Keratinocyte (primary cell): Measurements from ENCODE around the gene IQSEC3. TPM values are rescaled to one million over a fixed set of nuclear protein-coding genes. Genes with fewer than 3 reads are reported as not detected.

Experiments used
- DNase-seq: peaks from one replicate; pipeline ENCODE4 v3.0.0-alpha.2; 2011; ENCODE audit warnings: low read depth, missing footprints, low spot score
- FAIRE-seq: peaks from 2 replicates; lab custom pipeline; 2011; peaks lifted over from hg19 to GRCh38; lab: Jason Lieb, UNC
- H2AFZ ChIP-seq: 2 replicates; pipeline ENCODE4 v1.6.0; 2012; ENCODE audit warnings: low read length, control low read depth, inconsistent platforms; ENCODE audit not compliant: control insufficient read depth
- H3K27ac ChIP-seq: 2 replicates; pipeline ENCODE4 v1.5.1; 2011; ENCODE audit warnings: low read length; ENCODE audit not compliant: control insufficient read depth, insufficient read depth
- H3K27me3 ChIP-seq: 3 replicates; pipeline ENCODE4 v1.6.0; 2011; ENCODE audit warnings: low read length; ENCODE audit not compliant: control insufficient read depth, insufficient read depth; ENCODE audit errors: extremely low read depth
- H3K36me3 ChIP-seq, 2 experiments: 2 replicates in 1 of 2; 3 replicates in 1 of 2; pipeline ENCODE4 v1.5.1; 2011; ENCODE audit warnings: low read length in 2 of 2, mild to moderate bottlenecking in 1 of 2; ENCODE audit not compliant: control insufficient read depth in 2 of 2, insufficient read depth in 2 of 2; ENCODE audit errors: extremely low read depth in 1 of 2
- H3K4me1 ChIP-seq: 3 replicates; pipeline ENCODE4 v1.5.1; 2011; ENCODE audit warnings: low read length; ENCODE audit not compliant: control insufficient read depth, insufficient read depth; ENCODE audit errors: extremely low read depth
- H3K4me2 ChIP-seq: 3 replicates; pipeline ENCODE4 v1.6.0; 2011; ENCODE audit warnings: low read depth, low read length; ENCODE audit not compliant: control insufficient read depth, insufficient read depth; ENCODE audit errors: extremely low read depth
- H3K4me3 ChIP-seq, 3 experiments: fragments of 200-600 bp in 1 of 3; sonication (generic) in 1 of 3; 2 replicates in 2 of 3; 3 replicates in 1 of 3; pipeline ENCODE4 v1.5.1; 2011 to 2016; ENCODE audit warnings: low read length in 3 of 3, mild to moderate bottlenecking in 3 of 3, control low read depth in 2 of 3, inconsistent platforms in 1 of 3, low read depth in 1 of 3, mixed read lengths in 1 of 3, mixed run types in 1 of 3, moderate library complexity in 1 of 3; ENCODE audit not compliant: control insufficient read depth in 2 of 3, insufficient read depth in 2 of 3; ENCODE audit errors: extremely low read depth in 1 of 3
- H3K79me2 ChIP-seq: 2 replicates; pipeline ENCODE4 v1.6.0; 2012; ENCODE audit warnings: low read length; ENCODE audit not compliant: control insufficient read depth, insufficient read depth
- H3K9ac ChIP-seq: 3 replicates; pipeline ENCODE4 v1.6.0; 2011; ENCODE audit warnings: low read length; ENCODE audit not compliant: control insufficient read depth, insufficient read depth; ENCODE audit errors: extremely low read depth
- H3K9me1 ChIP-seq: 3 replicates; pipeline ENCODE4 v1.6.0; 2011; ENCODE audit warnings: low read length; ENCODE audit not compliant: control insufficient read depth, insufficient read depth; ENCODE audit errors: extremely low read depth
- H3K9me3 ChIP-seq: 2 replicates; pipeline ENCODE4 v1.5.1; 2012; ENCODE audit warnings: low read depth, low read length; ENCODE audit not compliant: control insufficient read depth
- H4K20me1 ChIP-seq: 3 replicates; pipeline ENCODE4 v1.6.0; 2011; ENCODE audit warnings: low read length; ENCODE audit not compliant: control insufficient read depth, insufficient read depth; ENCODE audit errors: extremely low read depth
- EZH2 ChIP-seq: IDR thresholded peaks from one replicate; pipeline ENCODE4 v1.6.1; 2012; ENCODE audit warnings: inconsistent platforms, mild to moderate bottlenecking, low read length, moderate library complexity
- dilution Hi-C: fragments of 300-500 bp; cut with MboI; formaldehyde crosslinking; loops from one replicate; pipeline ENCODE4 v1.7.0; 2020; ENCODE audit warnings: low sequenced_read_pairs; ENCODE audit not compliant: extremely low pct_ligation_motif_present
- polyA plus RNA-seq, 5 experiments: library from polyadenylated mRNA; depleted of rRNA in 3 of 5; stranded (reverse) in 3 of 5; stranded (forward) in 1 of 5; unstranded in 1 of 5; fragments of >200 nt; gene quantifications; 1 replicate in 1 of 5; 2 replicates in 3 of 5; 3 replicates in 1 of 5; pipeline versions ENCODE4 v1.2.1 to v1.2.3, GENCODE V29; 2011 to 2012; ENCODE audit warnings: missing spikeins in 2 of 5, low read depth in 1 of 5, low replicate concordance in 1 of 5
- TF ChIP-seq, protein P1 (sequence below), 3 experiments: IDR thresholded peaks in 1 of 3; conservative IDR thresholded peaks in 1 of 3; optimal IDR thresholded peaks in 1 of 3; 2 replicates in 2 of 3; 3 replicates in 1 of 3; pipeline versions ENCODE3 to v1.5.1; 2011; ENCODE audit warnings: low read length in 3 of 3, mild to moderate bottlenecking in 3 of 3, moderate library complexity in 2 of 3, control low read depth in 1 of 3, inconsistent platforms in 1 of 3; ENCODE audit not compliant: insufficient read depth in 2 of 3; ENCODE audit errors: extremely low read depth in 1 of 3

Gene IQSEC3
- polyA plus RNA-seq, 1 donor (not counting 4 experiments of a cell fraction or from before 2014, with no cell fraction given) = not detected

DNA sequence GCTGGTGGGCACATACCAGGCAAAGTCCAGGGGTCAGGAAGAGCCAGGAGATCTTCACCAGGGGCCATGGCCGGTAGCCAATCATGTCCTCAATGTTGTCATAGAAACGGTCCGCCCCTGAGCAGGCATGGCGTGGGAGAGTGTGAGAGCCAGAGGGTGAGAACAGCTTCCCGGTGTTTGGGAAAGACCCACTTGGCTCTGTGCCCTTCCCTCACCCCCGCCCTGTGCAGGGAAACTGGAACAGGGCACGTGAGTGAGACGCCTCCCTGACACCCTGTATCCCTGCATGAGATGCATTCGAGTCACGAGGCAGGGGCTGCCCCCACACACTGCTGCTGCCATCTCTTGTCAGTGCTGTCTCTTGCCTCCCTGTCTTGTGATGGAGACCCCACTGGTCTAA is 126.7 kb downstream of the IQSEC3 start:
- no peaks in the 10 kb centered on the region for H3K36me3 ChIP-seq
- H3K4me3 ChIP-seq = no peak overlapping the region
- H3K4me1 ChIP-seq = no peaks in the 10 kb centered on the region
- FAIRE-seq = no peak
- H3K4me2 ChIP-seq = no peak overlapping the region
- H3K9ac ChIP-seq = no peak overlapping the region
- H4K20me1 ChIP-seq = no peaks in the 10 kb centered on the region
- no peaks in the 10 kb centered on the region for H3K9me3 ChIP-seq
- no peak overlapping the region for H2AFZ ChIP-seq
- H3K27me3 ChIP-seq = peaks cover 19% of the 10 kb centered on the region
- no peak for TF ChIP-seq EZH2
- TF ChIP-seq, protein P1, sequence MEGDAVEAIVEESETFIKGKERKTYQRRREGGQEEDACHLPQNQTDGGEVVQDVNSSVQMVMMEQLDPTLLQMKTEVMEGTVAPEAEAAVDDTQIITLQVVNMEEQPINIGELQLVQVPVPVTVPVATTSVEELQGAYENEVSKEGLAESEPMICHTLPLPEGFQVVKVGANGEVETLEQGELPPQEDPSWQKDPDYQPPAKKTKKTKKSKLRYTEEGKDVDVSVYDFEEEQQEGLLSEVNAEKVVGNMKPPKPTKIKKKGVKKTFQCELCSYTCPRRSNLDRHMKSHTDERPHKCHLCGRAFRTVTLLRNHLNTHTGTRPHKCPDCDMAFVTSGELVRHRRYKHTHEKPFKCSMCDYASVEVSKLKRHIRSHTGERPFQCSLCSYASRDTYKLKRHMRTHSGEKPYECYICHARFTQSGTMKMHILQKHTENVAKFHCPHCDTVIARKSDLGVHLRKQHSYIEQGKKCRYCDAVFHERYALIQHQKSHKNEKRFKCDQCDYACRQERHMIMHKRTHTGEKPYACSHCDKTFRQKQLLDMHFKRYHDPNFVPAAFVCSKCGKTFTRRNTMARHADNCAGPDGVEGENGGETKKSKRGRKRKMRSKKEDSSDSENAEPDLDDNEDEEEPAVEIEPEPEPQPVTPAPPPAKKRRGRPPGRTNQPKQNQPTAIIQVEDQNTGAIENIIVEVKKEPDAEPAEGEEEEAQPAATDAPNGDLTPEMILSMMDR (optimal IDR thresholded peaks at IDR 0.05 in 1 of 3, IDR thresholded peaks at IDR 0.05 in 1 of 3, conservative IDR thresholded peaks at IDR 0.05 in 1 of 3; ENCODE audit: extremely low read depth in 1 of 3, insufficient read depth in 2 of 3, low read length in 3 of 3) = no peak
- H3K9me1 ChIP-seq = no peaks in the 10 kb centered on the region
- H3K79me2 ChIP-seq = no peaks in the 10 kb centered on the region
- dilution Hi-C loops = no loop called here
- no peak overlapping the region for H3K27ac ChIP-seq
- DNase-seq = no peak

DNA sequence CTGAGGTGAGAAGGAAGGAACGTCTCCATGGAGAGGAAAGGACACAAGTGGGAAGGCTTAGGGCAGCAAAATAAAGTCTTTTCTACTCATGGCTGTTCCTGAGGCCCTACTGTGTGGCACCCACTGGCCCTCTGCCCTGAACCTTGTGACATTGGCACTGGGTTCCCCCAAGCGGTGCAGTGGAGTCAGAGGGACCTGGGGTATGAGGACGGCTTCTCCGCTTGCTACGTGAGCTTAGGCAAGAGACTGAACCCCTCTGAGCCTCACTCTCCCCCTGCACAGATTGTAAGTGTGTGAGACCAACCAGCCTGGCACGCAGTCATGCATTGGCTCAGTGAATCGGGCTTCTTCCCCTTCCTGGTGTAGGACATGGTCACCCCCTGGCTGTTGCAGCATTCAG is 127.7 kb downstream of the IQSEC3 start:
- H3K9ac ChIP-seq = no peak overlapping the region
- no peaks in the 10 kb centered on the region for H3K9me3 ChIP-seq
- no peak overlapping the region for H3K4me3 ChIP-seq
- no peaks in the 10 kb centered on the region for H3K4me1 ChIP-seq
- TF ChIP-seq, protein P1 (optimal IDR thresholded peaks at IDR 0.05 in 1 of 3, IDR thresholded peaks at IDR 0.05 in 1 of 3, conservative IDR thresholded peaks at IDR 0.05 in 1 of 3; ENCODE audit: extremely low read depth in 1 of 3, insufficient read depth in 2 of 3, low read length in 3 of 3) = no peak
- no peak for TF ChIP-seq EZH2
- H3K79me2 ChIP-seq = no peaks in the 10 kb centered on the region
- dilution Hi-C loops = no loop called here
- no peak overlapping the region for H3K27ac ChIP-seq
- H4K20me1 ChIP-seq = no peaks in the 10 kb centered on the region
- H3K9me1 ChIP-seq = no peaks in the 10 kb centered on the region
- no peaks in the 10 kb centered on the region for H3K36me3 ChIP-seq
- no peak for DNase-seq
- H3K27me3 ChIP-seq = peaks cover 26% of the 10 kb centered on the region
- no peak for FAIRE-seq
- no peak overlapping the region for H2AFZ ChIP-seq
- H3K4me2 ChIP-seq = no peak overlapping the region
